ENCODE data around the gene SLC9A1.

The SLC9A1 gene

GRCh38 chr1:27049100-27049499 is 105.8 kb downstream of the SLC9A1 start:
- Histone ChIP-seq H3K4me1 (ENCODE audit: control insufficient read depth in 1 of 2, insufficient read depth in 2 of 2, low read length in 2 of 2) (peaks cover 6 to 10% of the 10 kb centered on the region in 2 donors), H3K36me3 (ENCODE audit: control insufficient read depth in 1 of 2, insufficient read depth in 2 of 2, low read length in 2 of 2) (no peaks in the 10 kb centered on the region), H3K9ac (ENCODE audit: low read depth in 1 of 2, low read length in 2 of 2) (no peak overlapping the region), H3K27ac (ENCODE audit: low read depth, low read length) (no peak overlapping the region), H3K27me3 (ENCODE audit: control insufficient read depth in 1 of 2, insufficient read depth in 2 of 2, low read length in 2 of 2) (no peaks in the 10 kb centered on the region), H3K4me3 (ENCODE audit: low read depth in 1 of 2, low read length in 2 of 2) (no peak overlapping the region), H3K9me3 (ENCODE audit: control insufficient read depth in 1 of 2, low read length in 2 of 2) (no peaks in the 10 kb centered on the region)
